DMS79 (cell line): Measurements from ENCODE around the gene CALM3.
A peak's percentile ranks its signal among the peaks of the same experiment; 100 is the strongest.
"Not testable (repeated sequence)": the region's sequence is repeated elsewhere in the genome, so short reads cannot be mapped to it uniquely, and the experiment has no call there.

Experiments
- DNase-seq: peaks from one replicate; lab custom pipeline; 2025; lab: John Stamatoyannopoulos, UW

The CALM3 gene

DNA sequence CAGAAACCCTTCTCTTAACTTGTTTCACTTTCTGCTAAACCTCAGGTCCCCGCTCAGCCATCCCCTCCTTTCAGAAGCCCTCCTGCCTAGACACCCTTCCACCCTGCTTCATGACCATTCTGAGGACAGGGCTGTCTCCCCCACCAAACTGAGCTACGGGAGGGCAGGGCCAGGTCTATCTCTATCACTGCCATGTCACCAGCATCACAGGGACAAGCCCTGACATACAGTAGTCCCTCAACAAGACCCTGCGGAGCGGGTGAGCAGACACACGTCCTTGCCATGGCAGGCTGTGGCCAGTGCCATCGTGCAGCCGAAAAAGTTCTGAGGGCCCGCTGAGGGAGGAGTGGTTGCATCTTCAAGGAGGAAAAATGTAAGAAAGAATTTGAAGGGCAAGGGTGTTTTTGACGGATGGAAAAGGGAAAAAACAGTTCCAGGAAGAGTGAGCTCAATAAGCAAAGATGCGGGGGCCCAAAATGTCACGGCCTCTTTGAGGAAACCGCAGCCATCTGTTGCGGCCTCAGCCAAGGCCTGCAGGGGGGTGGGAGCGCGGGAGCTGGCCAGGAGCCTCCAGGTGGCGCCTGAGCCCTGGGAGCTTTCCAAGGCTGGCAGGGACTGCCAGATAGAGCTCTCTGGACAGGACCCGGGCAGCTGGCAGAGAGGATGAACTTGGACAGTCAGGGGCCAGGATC, 15.6 kb downstream of the CALM3 start:
- DNase-seq: no peak

DNA sequence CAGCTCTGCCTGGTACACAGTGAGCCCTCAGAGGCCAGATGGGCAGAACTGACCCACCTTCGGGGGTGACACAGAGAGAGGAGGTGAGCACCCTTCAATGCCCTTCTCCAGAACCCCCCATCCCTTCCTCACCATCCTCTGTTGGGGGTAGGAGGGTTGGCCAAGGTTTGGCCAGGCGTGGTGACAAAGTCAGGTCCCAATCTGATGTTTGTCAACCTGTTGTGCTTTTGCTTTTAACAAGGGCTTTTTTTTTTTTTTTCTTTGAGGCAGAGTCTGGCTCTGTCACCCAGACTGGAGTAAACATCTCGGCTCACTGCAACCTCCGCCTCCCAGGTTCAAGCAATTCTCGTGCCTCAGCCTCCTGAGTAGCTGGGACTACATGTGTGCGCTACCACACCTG, 16.5 kb downstream of the CALM3 start:
- DNase-seq: no peak

DNA sequence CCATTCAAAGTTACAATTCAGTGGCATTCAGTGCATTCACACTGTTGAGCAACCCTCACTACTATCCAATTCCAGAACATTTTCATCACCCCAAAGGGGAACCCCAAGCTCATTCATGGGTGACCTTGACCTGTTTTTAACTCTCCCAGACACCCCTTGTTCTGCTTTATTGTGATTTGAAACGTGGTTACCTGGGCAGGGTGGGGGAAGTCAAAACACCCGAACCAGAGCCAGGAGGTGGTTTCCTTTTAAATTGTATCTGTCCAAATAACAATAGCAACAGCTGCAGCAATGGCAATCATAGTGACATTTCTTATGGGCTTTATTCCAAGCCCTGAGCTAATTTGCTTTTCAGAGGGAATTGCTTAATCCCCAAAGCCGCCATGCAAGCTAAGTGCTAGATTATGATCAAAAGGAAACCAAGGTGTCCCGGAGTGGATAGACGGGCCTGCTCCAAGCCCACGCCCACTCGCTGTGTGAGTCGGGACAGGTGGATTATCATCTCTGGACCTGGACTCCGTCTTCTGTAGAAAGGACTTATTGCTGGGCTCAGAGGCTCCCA, 17.6 kb downstream of the CALM3 start:
- no peak for DNase-seq

DNA sequence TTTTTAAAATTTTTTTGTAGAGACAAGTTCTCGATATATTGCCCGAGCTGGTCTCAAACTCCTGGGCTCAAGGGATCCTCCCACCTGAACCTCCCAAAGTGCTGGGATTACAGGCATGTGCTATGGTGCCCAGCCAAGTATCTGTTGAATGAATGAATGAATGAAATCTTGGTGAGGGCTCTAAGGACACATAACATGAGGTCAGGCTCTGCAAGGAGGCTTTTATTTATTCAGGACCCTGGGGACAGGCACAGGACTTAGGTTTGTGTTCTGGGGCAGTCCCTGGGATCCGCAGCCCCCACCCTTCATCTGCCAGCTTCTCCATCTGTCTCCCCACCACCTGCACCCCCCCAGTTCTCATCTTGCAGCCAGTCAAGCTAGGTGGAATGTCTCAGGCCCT, 19.1 kb downstream of the CALM3 start:
- DNase-seq: no peak

DNA sequence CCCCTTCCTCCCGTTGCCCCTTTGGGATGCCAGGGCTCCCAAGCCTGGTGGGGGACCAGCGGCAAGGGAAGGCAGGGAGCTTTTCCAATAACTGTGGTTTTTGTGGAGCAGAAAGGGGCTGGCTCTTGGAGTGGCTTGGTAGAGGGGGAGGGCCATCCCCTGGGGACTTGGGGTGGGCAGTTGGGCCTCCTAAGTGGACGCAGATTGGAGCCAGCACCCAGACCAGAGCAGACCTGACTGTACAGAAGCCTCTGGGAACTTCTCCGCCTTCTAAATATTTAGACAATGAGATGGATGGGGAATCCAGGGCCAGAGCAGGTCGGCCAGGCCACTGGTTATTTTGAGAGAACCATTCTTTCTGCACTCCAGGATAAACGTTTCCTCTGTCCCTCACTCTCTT, 19.6 kb downstream of the CALM3 start:
- no peak for DNase-seq

DNA sequence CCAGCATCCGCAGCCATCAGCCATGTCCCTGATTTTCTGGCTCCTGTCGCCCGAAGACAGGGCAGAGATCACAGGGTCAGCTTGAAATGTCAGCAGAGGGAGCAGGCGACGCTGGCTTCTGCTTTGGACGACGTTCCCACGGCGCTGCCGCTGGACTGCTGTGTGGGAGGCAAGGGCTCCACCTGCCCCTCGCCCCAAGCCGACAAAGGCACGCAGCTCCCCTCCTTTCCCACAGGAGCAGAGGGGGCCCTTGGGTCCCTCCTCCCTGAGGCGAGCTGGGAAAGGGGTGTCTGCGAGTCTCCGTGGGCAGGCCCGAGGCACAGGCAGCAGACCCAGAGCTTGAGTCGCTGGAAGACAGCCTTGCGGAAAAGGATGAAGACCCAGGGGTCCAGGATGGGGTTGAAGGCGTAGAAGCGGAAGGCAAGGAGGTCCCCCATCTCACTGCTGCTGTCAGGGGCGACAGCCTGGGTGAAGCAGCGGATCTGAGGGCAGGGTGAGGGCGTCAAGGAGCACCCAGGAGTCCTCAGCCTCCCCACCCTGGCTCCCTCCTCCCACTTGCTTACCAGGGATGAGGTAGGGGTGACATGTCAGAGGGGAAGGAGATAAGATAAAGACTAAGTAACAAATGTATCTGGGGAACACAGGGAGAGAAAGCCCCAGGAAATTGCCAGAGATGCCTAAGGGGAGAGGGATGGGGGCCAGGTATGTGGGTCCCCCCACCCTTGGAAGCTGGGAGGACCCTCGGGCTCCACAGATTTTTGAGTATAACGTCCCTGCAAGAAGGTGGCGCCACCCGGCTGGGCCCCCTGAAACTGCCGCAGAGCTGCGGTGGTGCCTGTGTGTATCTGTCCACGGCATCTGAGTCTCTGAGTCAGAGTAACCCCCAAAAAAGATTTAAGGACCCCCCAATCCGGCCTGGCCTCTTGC, 20.3 kb downstream of the CALM3 start:
- DNase-seq: no peak

DNA sequence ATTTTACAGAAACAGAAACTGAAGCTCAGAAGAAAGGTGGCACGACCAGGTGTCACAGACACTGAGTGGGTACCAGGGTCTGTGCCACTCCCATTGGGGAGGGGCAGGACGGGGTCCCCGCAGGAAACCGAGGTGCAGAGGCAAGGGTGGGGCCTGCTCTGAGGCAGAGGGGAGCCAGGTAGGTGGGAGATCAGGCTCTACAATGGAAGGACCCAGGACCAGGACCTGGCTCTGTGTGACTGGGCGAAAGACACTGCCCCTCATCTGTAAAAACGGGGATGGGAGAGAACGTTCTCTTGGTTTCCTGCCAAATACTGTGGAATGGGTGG, 21.0 kb downstream of the CALM3 start:
- DNase-seq: no peak

DNA sequence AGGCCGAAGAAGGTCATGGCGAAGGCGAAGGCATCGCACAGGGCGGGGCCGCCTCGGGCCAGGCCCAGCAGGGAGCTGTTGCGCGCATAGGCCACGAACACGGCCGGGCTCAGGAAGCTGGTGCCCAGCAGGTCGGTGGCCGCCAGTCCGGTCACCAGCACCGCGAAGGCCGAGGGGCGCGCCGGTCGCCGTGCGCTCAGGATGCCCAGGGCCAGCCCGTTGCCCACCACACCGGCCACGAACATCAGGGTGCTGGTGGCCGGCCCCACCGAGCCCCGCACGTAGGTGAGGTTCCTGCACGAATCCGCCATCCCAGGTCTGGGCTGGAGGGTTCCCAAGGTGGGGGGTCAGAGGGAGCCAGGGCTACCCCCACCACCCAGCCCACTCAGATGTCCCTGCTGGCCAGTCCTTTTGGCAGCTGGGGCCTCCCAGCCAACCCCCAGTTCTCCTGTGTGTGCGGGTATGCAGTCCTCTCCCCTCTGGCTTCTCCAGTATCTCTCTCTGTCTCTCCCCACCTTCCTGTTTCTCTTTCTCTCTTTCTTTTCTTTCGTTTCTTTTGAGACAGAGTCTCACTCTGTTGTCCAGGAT, 22.9 kb downstream of the CALM3 start:
- no peak for DNase-seq

DNA sequence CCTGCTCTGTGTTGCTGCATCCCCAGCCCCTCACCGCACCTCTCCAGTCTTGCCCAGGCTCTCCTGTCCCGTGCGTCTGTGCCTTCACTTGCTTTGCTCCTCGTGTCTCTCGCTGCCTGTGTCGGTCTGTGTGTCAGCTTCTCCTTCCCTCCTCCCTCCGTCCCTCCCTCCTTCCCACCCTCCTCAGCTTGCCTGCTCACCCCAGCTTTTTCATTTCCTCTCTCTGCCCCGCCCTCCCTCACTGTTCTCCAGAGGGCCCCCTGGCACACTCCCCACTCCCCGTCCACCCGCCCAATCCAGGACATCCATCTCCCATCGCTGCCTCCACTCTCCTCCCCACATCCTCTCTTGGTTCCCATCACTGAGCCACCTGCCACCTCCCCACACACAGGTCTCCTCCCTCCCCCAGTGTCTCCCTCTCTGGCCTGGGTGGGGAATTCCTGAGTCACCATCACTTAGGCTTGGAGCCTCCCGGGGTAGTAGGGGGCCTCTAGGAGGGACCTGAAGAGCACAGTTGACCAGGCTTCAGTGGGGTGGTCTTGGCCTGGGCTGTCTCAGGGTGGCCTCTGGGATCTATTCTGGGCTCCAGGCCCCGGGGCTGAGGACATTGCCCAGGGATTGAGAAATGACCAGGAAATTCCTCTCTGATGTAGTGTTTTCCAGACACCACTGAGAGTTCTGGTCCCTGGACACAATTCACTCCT, 24.0 kb downstream of the CALM3 start, which contains the start of gene PTGIR:
Gene PTGIR (minus strand): TSS at position 132 of the 704 bp plus-strand sequence. CDS start 864 bp downstream, outside the sequence.
- no peak for DNase-seq

DNA sequence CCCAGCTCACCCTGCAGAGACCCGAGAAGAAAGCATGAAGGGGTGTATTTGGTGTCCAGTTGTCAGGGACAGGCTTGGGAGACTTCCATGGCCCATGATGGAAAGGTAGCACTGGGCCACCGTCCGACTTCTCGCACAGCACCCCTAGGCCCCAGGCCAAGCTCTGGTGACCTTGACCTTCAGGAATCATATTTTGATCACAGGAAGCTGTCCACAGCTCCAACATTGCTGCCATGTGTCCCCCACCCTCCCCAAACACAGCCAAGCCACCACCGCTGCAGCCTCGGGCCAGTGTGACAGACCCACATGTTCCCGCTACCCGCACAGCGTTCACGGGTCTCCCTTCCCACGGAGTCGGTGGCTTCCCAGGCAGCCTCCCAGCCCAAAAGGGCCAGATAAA, 24.6 kb downstream of the CALM3 start:
- DNase-seq: no peak

DNA sequence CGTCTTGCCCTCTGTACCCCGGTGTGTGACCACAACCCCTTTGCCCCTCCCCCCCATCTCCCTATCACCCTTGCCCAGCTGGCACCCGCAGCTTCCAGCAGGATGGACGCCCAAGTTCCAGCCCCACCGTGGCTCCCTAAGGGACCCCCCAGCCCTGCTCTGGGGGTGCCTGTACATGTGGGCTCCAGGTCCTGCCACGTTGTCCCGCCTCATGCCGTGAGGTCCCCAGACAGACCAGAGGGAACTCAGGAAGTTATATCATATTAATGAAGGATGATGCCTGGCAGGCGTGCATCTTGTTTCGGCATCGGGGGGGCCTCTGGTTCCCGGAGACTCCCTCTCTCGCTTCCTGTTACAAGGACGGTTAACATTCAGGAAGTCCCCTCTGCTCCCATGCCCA, 25.3 kb downstream of the CALM3 start:
- no peak for DNase-seq

DNA sequence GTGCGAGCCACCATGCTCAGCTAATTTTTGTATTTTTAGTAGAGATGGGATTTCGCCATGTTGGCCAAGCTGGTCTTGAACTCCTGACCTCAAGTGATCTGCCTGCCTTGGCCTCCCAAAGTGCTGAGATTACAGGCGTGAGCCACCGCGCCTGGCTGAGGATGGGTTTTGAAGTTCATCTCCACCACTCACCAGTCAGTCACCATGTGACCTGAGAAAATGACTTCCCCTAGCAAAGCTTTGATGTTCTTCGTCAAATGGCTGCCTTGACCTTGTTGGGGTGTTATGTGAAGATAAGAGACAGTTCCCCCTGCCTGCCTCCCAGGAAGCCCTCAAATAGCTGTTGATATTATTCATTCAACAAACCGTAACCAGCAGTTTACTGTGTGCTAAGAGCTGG, 27.8 kb downstream of the CALM3 start:
- DNase-seq: not testable (repeated sequence)

DNA sequence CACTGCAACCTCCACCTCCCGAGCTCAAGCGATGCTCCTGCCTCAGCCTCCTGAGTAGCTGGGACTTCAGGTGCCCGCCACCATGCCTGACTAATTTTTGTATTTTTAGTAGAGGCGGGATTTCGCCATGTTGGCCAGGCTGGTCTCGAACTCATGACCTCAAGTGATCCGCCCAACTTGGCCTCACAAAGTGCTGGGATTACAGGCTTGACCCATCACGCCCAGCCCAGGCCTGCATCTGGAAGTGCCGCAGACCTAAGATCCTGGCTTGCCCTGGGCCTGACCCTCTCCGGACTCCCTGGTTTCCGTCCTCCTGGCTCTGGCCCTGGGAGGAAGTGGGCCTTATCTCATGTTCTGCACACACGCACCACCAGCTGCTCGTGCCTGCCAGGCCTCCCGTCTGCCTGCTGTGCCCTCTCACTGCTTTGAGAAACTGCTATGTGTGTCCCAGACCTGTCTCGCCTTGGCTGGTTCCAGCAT, 28.5 kb downstream of the CALM3 start:
- no peak for DNase-seq

DNA sequence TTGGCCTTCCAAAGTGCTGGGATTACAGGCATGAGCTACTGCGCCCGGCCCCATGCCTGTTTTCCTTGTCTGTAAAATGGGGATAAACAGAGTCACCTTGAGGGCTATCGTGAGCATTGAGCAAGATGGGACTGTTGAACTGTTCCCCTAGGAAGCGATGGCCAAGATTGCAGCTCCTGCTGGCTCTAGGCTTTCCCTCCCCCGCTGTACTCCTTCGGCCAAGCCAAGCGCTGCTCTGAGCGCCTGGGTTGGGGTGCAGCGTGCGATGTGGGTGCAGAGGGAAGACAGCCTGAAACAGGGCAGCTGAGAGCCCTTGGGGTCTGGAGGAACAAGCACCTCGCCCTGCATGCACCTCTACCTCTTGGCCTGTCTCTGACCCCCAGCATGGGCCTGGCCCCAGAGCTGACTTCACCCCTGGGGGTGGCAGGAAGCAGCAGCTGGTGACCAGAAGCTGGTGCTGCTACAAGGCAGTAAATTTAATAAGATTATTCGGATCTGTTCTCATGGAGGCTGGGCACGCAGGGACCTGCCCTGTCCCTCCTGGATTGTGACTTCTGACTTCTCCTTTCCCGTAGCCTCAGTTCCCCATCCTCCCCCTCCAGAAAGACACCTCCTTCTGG, 29.6 kb downstream of the CALM3 start:
- DNase-seq: no peak

DNA sequence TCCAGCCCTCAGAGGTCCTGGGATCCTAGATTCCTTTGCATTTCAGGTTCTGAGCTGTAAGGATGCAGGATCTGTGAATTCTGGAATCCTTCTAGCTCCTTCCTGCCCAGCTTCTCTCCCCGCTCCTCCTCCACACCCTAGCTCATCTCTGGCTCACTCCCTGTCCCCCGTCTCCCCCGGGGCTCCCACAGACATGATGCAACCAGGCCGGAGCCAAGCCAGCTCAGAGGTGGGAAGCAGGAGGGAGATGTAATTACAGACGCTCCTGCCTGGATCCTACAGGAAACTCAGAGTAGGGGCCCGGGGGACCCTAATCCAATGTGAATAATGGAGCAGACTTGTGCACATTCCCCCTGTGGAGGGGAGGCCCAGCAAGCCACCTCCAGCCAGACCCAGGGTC, 30.4 kb downstream of the CALM3 start:
- no peak for DNase-seq

DNA sequence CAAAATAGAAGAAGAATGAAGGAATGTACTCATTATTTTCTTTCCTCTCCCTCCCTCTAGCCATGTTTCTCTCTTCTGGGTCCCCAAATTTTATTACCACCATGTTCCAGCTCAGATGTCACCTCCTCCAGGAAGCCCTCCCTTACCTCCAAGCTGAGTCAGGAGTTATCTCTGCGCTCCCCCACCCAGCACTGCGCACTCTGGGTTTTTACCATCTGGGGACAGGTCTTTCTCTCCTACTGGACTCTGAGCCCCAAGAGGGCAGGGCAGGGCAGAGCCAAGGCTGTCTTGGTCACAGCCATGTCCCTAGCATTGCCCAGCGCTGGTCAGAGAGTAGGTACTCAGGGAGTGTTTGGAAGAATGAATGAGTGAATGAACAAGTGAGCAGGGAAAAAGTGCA, 32.0 kb downstream of the CALM3 start:
- no peak for DNase-seq

DNA sequence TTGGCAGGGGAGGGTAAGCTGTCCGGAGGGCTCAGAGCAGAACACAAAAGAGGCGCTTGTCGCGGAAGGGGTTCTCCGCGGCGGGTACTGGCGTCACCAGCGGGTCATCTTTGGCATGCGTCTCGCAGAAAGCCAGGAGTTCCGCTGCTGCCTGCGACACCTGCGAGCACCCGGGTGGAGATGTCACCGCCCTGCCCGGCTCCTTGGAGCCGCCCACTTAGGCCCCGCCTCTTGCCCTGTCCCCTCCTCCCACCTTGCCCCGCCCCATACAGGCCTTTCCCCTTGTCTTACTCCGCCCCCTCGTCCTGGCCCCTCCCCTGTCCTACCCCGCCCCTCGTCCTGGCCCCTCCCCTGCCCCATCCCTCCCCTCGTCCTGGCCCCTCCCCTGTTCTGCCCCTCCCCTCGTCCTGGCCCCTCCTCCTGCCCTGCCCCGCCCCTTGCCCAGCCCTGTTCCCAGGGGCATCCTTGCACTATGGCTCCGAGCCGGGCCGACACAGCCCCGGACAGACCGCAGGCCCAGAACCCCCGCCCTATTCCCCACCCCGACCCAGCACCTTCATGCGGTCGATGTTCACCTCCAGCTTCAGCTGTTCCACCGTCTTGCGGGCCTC, 33.0 kb downstream of the CALM3 start:
- DNase-seq: peak; percentile 69

DNA sequence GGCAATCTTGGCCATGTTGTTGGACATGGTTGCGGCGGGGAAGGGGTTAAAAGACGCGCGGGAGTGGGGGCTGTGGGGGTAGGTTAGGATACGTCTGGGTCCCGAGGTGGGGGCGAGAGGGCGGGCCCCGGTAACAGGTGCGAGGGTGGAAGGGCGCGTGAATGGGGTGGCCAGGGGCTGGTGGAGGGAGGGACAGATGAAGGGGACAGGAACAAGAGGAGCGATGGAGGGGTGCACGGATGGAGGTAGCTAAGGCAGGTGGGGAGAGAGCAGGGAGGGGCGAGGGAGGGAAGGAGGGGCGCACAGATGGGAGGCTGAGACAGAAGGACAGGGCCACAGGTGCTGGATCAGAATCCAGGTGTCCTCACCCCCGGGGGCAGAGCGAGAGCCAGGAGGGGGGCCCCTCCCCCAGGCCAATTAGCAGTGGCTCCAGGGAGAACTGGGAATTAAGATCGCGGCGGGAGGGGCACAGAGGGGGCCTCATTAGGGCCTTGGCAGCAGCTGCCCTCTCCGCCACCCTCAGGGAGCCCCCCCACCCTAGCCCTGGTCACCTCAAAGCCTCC, 33.6 kb downstream of the CALM3 start:
- no peak for DNase-seq

DNA sequence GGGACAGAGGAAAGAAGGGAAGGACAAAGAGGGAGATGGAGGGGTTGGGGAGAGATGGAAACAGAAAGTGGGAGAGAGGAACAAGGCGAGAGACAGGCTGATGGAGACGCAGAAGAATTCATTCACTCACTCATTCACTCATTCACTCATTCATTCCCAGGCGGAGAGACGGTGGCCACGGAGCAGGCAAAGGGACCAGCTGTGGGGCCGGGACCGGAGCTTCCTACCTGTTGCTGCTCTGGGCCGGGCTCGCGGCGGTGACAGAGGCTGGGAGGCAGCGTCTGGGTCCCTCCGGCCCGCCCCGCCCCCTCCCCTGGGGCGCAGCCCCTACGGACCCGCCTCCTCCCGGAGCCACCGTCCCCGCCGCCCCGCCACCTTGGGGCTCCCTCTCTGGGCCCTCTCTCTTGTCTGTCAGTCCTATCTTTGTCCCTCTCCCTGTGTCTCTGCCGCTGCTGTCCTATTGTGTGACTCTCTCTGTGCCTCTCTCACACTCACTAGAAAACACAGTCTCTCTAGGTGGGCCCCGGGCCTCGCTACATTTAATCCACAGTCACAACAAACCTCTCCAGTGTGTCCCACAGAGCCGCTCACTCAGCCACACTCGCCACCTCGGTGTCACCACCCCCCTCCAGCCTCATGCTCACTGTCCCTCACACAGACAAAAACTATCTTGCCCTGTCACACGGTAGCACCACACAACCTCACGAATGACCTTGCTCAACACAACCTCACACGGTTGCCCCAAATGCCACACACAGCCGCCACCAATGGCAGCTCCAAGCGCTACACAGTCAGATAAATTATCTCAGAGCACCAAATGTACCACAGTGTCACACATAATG, 35.0 kb downstream of the CALM3 start, which contains the start of gene GNG8:
Gene GNG8 (minus strand): TSS at position 283 of the 842 bp plus-strand sequence. CDS start 1,520 bp downstream, outside the sequence.
- no peak for DNase-seq

DNA sequence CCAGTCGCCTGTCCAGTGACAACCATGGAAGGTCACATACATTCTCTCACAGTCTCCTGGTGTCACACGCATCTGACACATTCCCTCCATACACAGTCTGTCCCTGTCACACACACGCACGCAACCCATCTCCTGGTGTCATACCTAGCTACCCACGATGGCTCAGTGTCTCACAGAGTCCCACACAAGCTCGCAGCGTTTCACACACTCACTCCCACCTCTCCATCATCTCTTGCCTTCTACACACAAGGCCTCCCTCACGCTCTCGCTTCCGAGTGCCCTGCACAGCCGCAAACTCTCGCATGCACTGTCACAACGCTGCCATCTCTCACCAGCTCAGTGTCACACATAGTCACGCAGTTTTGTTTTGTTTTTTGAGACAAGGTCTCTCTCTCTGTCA, 36.1 kb downstream of the CALM3 start:
- no peak for DNase-seq
